ENCODE data around the gene GREM1. TPM values are rescaled to one million over a fixed set of nuclear protein-coding genes. Genes with fewer than 3 reads are reported as not detected.

The GREM1 gene
- total and polyA plus RNA-seq, 9 of the 15 experiments (the other 6 are each of a cell fraction or from before 2014, with no cell fraction given): 0.01 to 0.20 (median 0.06) TPM; not detected in 6

DNA sequence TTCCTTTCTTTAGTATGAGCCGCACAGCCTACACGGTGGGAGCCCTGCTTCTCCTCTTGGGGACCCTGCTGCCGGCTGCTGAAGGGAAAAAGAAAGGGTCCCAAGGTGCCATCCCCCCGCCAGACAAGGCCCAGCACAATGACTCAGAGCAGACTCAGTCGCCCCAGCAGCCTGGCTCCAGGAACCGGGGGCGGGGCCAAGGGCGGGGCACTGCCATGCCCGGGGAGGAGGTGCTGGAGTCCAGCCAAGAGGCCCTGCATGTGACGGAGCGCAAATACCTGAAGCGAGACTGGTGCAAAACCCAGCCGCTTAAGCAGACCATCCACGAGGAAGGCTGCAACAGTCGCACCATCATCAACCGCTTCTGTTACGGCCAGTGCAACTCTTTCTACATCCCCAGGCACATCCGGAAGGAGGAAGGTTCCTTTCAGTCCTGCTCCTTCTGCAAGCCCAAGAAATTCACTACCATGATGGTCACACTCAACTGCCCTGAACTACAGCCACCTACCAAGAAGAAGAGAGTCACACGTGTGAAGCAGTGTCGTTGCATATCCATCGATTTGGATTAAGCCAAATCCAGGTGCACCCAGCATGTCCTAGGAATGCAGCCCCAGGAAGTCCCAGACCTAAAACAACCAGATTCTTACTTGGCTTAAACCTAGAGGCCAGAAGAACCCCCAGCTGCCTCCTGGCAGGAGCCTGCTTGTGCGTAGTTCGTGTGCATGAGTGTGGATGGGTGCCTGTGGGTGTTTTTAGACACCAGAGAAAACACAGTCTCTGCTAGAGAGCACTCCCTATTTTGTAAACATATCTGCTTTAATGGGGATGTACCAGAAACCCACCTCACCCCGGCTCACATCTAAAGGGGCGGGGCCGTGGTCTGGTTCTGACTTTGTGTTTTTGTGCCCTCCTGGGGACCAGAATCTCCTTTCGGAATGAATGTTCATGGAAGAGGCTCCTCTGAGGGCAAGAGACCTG lies 13.2 kb downstream of the GREM1 start (continued):
- TF ChIP-seq, protein P1, sequence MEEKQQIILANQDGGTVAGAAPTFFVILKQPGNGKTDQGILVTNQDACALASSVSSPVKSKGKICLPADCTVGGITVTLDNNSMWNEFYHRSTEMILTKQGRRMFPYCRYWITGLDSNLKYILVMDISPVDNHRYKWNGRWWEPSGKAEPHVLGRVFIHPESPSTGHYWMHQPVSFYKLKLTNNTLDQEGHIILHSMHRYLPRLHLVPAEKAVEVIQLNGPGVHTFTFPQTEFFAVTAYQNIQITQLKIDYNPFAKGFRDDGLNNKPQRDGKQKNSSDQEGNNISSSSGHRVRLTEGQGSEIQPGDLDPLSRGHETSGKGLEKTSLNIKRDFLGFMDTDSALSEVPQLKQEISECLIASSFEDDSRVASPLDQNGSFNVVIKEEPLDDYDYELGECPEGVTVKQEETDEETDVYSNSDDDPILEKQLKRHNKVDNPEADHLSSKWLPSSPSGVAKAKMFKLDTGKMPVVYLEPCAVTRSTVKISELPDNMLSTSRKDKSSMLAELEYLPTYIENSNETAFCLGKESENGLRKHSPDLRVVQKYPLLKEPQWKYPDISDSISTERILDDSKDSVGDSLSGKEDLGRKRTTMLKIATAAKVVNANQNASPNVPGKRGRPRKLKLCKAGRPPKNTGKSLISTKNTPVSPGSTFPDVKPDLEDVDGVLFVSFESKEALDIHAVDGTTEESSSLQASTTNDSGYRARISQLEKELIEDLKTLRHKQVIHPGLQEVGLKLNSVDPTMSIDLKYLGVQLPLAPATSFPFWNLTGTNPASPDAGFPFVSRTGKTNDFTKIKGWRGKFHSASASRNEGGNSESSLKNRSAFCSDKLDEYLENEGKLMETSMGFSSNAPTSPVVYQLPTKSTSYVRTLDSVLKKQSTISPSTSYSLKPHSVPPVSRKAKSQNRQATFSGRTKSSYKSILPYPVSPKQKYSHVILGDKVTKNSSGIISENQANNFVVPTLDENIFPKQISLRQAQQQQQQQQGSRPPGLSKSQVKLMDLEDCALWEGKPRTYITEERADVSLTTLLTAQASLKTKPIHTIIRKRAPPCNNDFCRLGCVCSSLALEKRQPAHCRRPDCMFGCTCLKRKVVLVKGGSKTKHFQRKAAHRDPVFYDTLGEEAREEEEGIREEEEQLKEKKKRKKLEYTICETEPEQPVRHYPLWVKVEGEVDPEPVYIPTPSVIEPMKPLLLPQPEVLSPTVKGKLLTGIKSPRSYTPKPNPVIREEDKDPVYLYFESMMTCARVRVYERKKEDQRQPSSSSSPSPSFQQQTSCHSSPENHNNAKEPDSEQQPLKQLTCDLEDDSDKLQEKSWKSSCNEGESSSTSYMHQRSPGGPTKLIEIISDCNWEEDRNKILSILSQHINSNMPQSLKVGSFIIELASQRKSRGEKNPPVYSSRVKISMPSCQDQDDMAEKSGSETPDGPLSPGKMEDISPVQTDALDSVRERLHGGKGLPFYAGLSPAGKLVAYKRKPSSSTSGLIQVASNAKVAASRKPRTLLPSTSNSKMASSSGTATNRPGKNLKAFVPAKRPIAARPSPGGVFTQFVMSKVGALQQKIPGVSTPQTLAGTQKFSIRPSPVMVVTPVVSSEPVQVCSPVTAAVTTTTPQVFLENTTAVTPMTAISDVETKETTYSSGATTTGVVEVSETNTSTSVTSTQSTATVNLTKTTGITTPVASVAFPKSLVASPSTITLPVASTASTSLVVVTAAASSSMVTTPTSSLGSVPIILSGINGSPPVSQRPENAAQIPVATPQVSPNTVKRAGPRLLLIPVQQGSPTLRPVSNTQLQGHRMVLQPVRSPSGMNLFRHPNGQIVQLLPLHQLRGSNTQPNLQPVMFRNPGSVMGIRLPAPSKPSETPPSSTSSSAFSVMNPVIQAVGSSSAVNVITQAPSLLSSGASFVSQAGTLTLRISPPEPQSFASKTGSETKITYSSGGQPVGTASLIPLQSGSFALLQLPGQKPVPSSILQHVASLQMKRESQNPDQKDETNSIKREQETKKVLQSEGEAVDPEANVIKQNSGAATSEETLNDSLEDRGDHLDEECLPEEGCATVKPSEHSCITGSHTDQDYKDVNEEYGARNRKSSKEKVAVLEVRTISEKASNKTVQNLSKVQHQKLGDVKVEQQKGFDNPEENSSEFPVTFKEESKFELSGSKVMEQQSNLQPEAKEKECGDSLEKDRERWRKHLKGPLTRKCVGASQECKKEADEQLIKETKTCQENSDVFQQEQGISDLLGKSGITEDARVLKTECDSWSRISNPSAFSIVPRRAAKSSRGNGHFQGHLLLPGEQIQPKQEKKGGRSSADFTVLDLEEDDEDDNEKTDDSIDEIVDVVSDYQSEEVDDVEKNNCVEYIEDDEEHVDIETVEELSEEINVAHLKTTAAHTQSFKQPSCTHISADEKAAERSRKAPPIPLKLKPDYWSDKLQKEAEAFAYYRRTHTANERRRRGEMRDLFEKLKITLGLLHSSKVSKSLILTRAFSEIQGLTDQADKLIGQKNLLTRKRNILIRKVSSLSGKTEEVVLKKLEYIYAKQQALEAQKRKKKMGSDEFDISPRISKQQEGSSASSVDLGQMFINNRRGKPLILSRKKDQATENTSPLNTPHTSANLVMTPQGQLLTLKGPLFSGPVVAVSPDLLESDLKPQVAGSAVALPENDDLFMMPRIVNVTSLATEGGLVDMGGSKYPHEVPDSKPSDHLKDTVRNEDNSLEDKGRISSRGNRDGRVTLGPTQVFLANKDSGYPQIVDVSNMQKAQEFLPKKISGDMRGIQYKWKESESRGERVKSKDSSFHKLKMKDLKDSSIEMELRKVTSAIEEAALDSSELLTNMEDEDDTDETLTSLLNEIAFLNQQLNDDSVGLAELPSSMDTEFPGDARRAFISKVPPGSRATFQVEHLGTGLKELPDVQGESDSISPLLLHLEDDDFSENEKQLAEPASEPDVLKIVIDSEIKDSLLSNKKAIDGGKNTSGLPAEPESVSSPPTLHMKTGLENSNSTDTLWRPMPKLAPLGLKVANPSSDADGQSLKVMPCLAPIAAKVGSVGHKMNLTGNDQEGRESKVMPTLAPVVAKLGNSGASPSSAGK (IDR thresholded peaks at IDR 0.05): peak; percentile 28; the same call in 1 of the 2 replicates
- TF ChIP-seq ZFP30 (CRISPR knock-in tag; IDR thresholded peaks at IDR 0.05; ENCODE audit: borderline replicate concordance) (no peak), JUND (IDR thresholded peaks at IDR 0.05; ENCODE audit: borderline replicate concordance, low read depth, low read length) (0 out of 2 replicates have a peak, but pooled peaks have one; percentile 9), JUND (tag; IDR thresholded peaks at IDR 0.05; ENCODE audit: borderline replicate concordance, low read depth, low read length) (no peak; the same call in 2 of the 3 replicates), ETV1 (tag; conservative IDR thresholded peaks at IDR 0.05; ENCODE audit: low read depth) (peak; percentile 50), EGR1 (conservative IDR thresholded peaks at IDR 0.05) (0 out of 2 replicates have a peak, but pooled peaks have one; percentile 17), CEBPG (CRISPR knock-in tag; IDR thresholded peaks at IDR 0.05) (no peak), CEBPG (tag; conservative IDR thresholded peaks at IDR 0.05 in 1 of 2, IDR thresholded peaks at IDR 0.05 in 1 of 2) (no peak)
- TF ChIP-seq, protein P2, sequence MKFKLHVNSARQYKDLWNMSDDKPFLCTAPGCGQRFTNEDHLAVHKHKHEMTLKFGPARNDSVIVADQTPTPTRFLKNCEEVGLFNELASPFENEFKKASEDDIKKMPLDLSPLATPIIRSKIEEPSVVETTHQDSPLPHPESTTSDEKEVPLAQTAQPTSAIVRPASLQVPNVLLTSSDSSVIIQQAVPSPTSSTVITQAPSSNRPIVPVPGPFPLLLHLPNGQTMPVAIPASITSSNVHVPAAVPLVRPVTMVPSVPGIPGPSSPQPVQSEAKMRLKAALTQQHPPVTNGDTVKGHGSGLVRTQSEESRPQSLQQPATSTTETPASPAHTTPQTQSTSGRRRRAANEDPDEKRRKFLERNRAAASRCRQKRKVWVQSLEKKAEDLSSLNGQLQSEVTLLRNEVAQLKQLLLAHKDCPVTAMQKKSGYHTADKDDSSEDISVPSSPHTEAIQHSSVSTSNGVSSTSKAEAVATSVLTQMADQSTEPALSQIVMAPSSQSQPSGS (CRISPR knock-in tag; IDR thresholded peaks at IDR 0.05): no peak
- TF ChIP-seq, protein P3, sequence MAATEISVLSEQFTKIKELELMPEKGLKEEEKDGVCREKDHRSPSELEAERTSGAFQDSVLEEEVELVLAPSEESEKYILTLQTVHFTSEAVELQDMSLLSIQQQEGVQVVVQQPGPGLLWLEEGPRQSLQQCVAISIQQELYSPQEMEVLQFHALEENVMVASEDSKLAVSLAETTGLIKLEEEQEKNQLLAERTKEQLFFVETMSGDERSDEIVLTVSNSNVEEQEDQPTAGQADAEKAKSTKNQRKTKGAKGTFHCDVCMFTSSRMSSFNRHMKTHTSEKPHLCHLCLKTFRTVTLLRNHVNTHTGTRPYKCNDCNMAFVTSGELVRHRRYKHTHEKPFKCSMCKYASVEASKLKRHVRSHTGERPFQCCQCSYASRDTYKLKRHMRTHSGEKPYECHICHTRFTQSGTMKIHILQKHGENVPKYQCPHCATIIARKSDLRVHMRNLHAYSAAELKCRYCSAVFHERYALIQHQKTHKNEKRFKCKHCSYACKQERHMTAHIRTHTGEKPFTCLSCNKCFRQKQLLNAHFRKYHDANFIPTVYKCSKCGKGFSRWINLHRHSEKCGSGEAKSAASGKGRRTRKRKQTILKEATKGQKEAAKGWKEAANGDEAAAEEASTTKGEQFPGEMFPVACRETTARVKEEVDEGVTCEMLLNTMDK (IDR thresholded peaks at IDR 0.05; ENCODE audit: borderline replicate concordance, insufficient read depth, low read depth, low read length, poor library complexity, severe bottlenecking): no peak

All from K562 (cell line).